PC-3 (cell line): Measurements from ENCODE around the gene KCNS3. TPM values are rescaled to one million over a fixed set of nuclear protein-coding genes. Genes with fewer than 3 reads are reported as not detected.

Experiments
- ATAC-seq: fragments of 200-7000 bp; cut with Tn5 transposase; 2 replicates; pipeline ENCODE4 v1.9.1; 2020; ENCODE audit warnings: mild to moderate bottlenecking, moderate library complexity
- BruUV-seq: library from RNA; stranded (reverse); fragments of 400-500 nt; replicated peaks from 2 replicates; lab custom pipeline; 2021; lab: Mats Ljungman, UMichigan
- CTCF ChIA-PET: fragments of 300-600 bp; sonication (Branson Sonifier 250); formaldehyde crosslinking; loops from one replicate; lab custom pipeline; 2022; ENCODE audit warnings: antibody characterized with exemption; lab: Charles Lee
- POLR2A ChIA-PET: fragments of 300-600 bp; sonication (Branson Sonifier 250); formaldehyde crosslinking; loops from one replicate; lab custom pipeline; 2022; ENCODE audit warnings: antibody characterized with exemption; ENCODE audit not compliant: unreplicated experiment; lab: Charles Lee
- DNase-seq: peaks from one replicate; pipeline ENCODE4 v3.0.0-alpha.2; 2015
- H2AFZ ChIP-seq: fragments of 300-600 bp; sonication (generic); 2 replicates; pipeline ENCODE4 v1.6.0; 2016; ENCODE audit warnings: antibody characterized with exemption, low read length
- H3F3A ChIP-seq: fragments of 300-600 bp; sonication (generic); one replicate; pipeline ENCODE4 v1.6.0; 2017; ENCODE audit warnings: antibody characterized with exemption, low read length, control low read depth, mild to moderate bottlenecking; ENCODE audit not compliant: unreplicated experiment
- H3K27ac ChIP-seq: fragments of 300-600 bp; sonication (generic); 2 replicates; pipeline ENCODE4 v1.5.1; 2016; ENCODE audit warnings: mild to moderate bottlenecking, low read length
- H3K27me3 ChIP-seq: fragments of 300-600 bp; sonication (generic); 2 replicates; pipeline ENCODE4 v1.6.1; 2016; ENCODE audit warnings: low read length, mixed read lengths
- H3K36me3 ChIP-seq: fragments of 300-600 bp; sonication (generic); 2 replicates; pipeline ENCODE4 v1.6.1; 2016; ENCODE audit warnings: low read depth, mixed run types, low read length, mixed read lengths
- H3K4me1 ChIP-seq: fragments of 300-600 bp; sonication (generic); 2 replicates; pipeline ENCODE4 v1.5.1; 2016; ENCODE audit warnings: low read length; ENCODE audit not compliant: insufficient read depth
- H3K4me2 ChIP-seq: fragments of 300-600 bp; sonication (generic); 2 replicates; pipeline ENCODE4 v1.6.0; 2016; ENCODE audit warnings: low read length
- H3K4me3 ChIP-seq: fragments of 300-600 bp; sonication (generic); 2 replicates; pipeline ENCODE4 v1.5.1; 2016; ENCODE audit warnings: mild to moderate bottlenecking, low read length, mixed read lengths
- H3K79me2 ChIP-seq: fragments of 300-600 bp; sonication (generic); 2 replicates; pipeline ENCODE4 v1.6.1; 2017; ENCODE audit warnings: low read length, mixed read lengths
- H3K9ac ChIP-seq: fragments of 300-600 bp; sonication (generic); 2 replicates; pipeline ENCODE4 v1.6.0; 2016; ENCODE audit warnings: mild to moderate bottlenecking, low read length
- H3K9me2 ChIP-seq: fragments of 300-600 bp; sonication (generic); replicated peaks from 2 replicates; pipeline ENCODE4 v1.6.1; 2016; ENCODE audit warnings: mixed run types, low read length, mixed read lengths
- H3K9me3 ChIP-seq: fragments of 300-600 bp; sonication (generic); 2 replicates; pipeline ENCODE4 v1.6.1; 2016; ENCODE audit warnings: low read length, mixed read lengths
- H4K20me1 ChIP-seq: fragments of 300-600 bp; sonication (generic); 2 replicates; pipeline ENCODE4 v1.6.1; 2016; ENCODE audit warnings: low read length, mixed read lengths
- CTCF ChIP-seq: fragments of 300-600 bp; sonication (generic); conservative IDR thresholded peaks from 2 replicates; pipeline ENCODE4 v1.5.1; 2017; ENCODE audit warnings: antibody characterized with exemption, low read depth, mild to moderate bottlenecking, low read length
- EZH2 ChIP-seq: fragments of 300-600 bp; sonication (generic); IDR thresholded peaks from one replicate; pipeline ENCODE4 v1.6.1; 2017; ENCODE audit warnings: antibody characterized with exemption, mild to moderate bottlenecking, low read length; ENCODE audit not compliant: unreplicated experiment
- EZH2phosphoT487 ChIP-seq: fragments of 300-600 bp; sonication (generic); IDR thresholded peaks from 2 replicates; pipeline ENCODE4 v1.6.1; 2018; ENCODE audit warnings: mild to moderate bottlenecking, antibody characterized with exemption, low read length, borderline replicate concordance
- intact Hi-C: fragments of 100-400 bp; cut with micrococcal nuclease; formaldehyde crosslinking; loops from 2 replicates; pipeline ENCODE4 v1.9.0; 2023
- total RNA-seq: library from RNA; depleted of rRNA; stranded (reverse); fragments of >200 nt; gene quantifications from 2 replicates; pipeline ENCODE4 v1.2.3, GENCODE V29; 2014

KCNS3 gene
- total RNA-seq, 1 experiment from 2014 or later = 5.8 TPM

GRCh38 chr2:17959356-17959755 lies 80.9 kb downstream of the KCNS3 start:
- TF ChIP-seq EZH2phosphoT487 = no peak
- no peak for TF ChIP-seq EZH2
- no peak for TF ChIP-seq CTCF
- ChIA-PET POLR2A (no interaction called here), CTCF (no interaction called here)
- Histone ChIP-seq H3K4me2 (no peak overlapping the region), H3K27me3 (peaks cover 44% of the 10 kb centered on the region), H4K20me1 (no peaks in the 10 kb centered on the region), H3K36me3 (no peaks in the 10 kb centered on the region), H2AFZ (no peak overlapping the region), H3K9me3 (no peaks in the 10 kb centered on the region), H3F3A (no peaks in the 10 kb centered on the region), H3K27ac (no peak overlapping the region), H3K4me3 (no peak overlapping the region), H3K79me2 (no peaks in the 10 kb centered on the region), H3K9ac (no peak overlapping the region), H3K4me1 (no peaks in the 10 kb centered on the region), H3K9me2 (no peaks in the 10 kb centered on the region)
- intact Hi-C loops = no loop called here
- ATAC-seq (no peak), DNase-seq (no peak)
- BruUV-seq = no TSS peak

- ChIA-PET POLR2A (no interaction called here), CTCF (no interaction called here)
- no peak overlapping the region for H3K9ac ChIP-seq
- no TSS peak for BruUV-seq
- intact Hi-C loops = no loop called here
- ATAC-seq (no peak), DNase-seq (no peak)
- no peak overlapping the region for H3K4me2 ChIP-seq
- H4K20me1 ChIP-seq = no peaks in the 10 kb centered on the region
- no peak overlapping the region for H3K27ac ChIP-seq
- H3K36me3 ChIP-seq = no peaks in the 10 kb centered on the region
- no peaks in the 10 kb centered on the region for H3K79me2 ChIP-seq
- no peaks in the 10 kb centered on the region for H3K9me3 ChIP-seq
- H2AFZ ChIP-seq = no peak overlapping the region
- H3K27me3 ChIP-seq = peaks cover 44% of the 10 kb centered on the region
- H3F3A ChIP-seq = no peaks in the 10 kb centered on the region
- H3K4me3 ChIP-seq = no peak overlapping the region
- H3K9me2 ChIP-seq = no peaks in the 10 kb centered on the region
- H3K4me1 ChIP-seq = no peaks in the 10 kb centered on the region
- no peak for TF ChIP-seq EZH2
- no peak for TF ChIP-seq EZH2phosphoT487
- no peak for TF ChIP-seq CTCF
Measured at GRCh38 chr2:17959833-17960232, 81.4 kb downstream of the KCNS3 start.

GRCh38 chr2:17960925-17961324 lies 82.5 kb downstream of the KCNS3 start:
- Histone ChIP-seq H3K27me3 (peaks cover 38% of the 10 kb centered on the region), H2AFZ (no peak overlapping the region), H3K9ac (no peak overlapping the region), H3K9me2 (no peaks in the 10 kb centered on the region), H3K79me2 (no peaks in the 10 kb centered on the region), H4K20me1 (no peaks in the 10 kb centered on the region), H3K4me3 (no peak overlapping the region), H3K36me3 (no peaks in the 10 kb centered on the region), H3K4me2 (no peak overlapping the region), H3F3A (no peaks in the 10 kb centered on the region), H3K4me1 (no peaks in the 10 kb centered on the region), H3K9me3 (no peaks in the 10 kb centered on the region), H3K27ac (no peak overlapping the region)
- BruUV-seq = no TSS peak
- no peak for DNase-seq
- TF ChIP-seq EZH2phosphoT487 (no peak), EZH2 (no peak), CTCF (no peak)
- CTCF ChIA-PET = no interaction called here
- intact Hi-C loops = no loop called here
- POLR2A ChIA-PET = no interaction called here
- no peak for ATAC-seq
